Measurements from ENCODE around the gene FGF8. TPM values are rescaled to one million over a fixed set of nuclear protein-coding genes. Genes with fewer than 3 reads are reported as not detected.

FGF8 gene
- total and polyA plus RNA-seq, 2 of the 13 experiments (the other 11 are each of a cell fraction or from before 2014, with no cell fraction given), result not detected

- TF ChIP-seq TAF15 (IDR thresholded peaks at IDR 0.05; ENCODE audit: low read depth, low read length, poor library complexity, severe bottlenecking) (peak; percentile 62), ZHX1 (CRISPR knock-in tag; IDR thresholded peaks at IDR 0.05; ENCODE audit: low read depth) (no peak), ZNF570 (CRISPR knock-in tag; IDR thresholded peaks at IDR 0.05; ENCODE audit: borderline replicate concordance) (no peak), ZSCAN30 (CRISPR knock-in tag; IDR thresholded peaks at IDR 0.05) (no peak), ZC3H4 (CRISPR knock-in tag; IDR thresholded peaks at IDR 0.05; ENCODE audit: borderline replicate concordance) (no peak), TFAP4 (IDR thresholded peaks at IDR 0.05; ENCODE audit: borderline replicate concordance, low read depth) (peak; percentile 43; the same call in 1 of the 2 replicates), RORA (CRISPR knock-in tag; IDR thresholded peaks at IDR 0.05) (no peak), SP4 (CRISPR knock-in tag; IDR thresholded peaks at IDR 0.05) (peak; percentile 9; the same call in 1 of the 2 replicates), ZSCAN29 (CRISPR knock-in tag; conservative IDR thresholded peaks at IDR 0.05) (no peak), CENPX (CRISPR knock-in tag; IDR thresholded peaks at IDR 0.05) (no peak), ZFP36L2 (CRISPR knock-in tag; IDR thresholded peaks at IDR 0.05) (no peak), MXD1 (CRISPR knock-in tag; IDR thresholded peaks at IDR 0.05) (no peak), ZBTB2 (CRISPR knock-in tag; IDR thresholded peaks at IDR 0.05; ENCODE audit: low read depth) (no peak), POLR2A (IDR thresholded peaks at IDR 0.05; ENCODE audit: insufficient read depth in 1 of 2, low read depth in 2 of 2, low read length in 2 of 2) (peak; percentile 85 to 87), POLR2AphosphoS5 (IDR thresholded peaks at IDR 0.05; ENCODE audit: low read depth, low read length) (peak; percentile 93), DMTF1 (CRISPR knock-in tag; IDR thresholded peaks at IDR 0.05) (peak; percentile 95; the same call in 1 of the 2 replicates), DRAP1 (CRISPR knock-in tag; IDR thresholded peaks at IDR 0.05) (peak; percentile 61), ZNF607 (CRISPR knock-in tag; IDR thresholded peaks at IDR 0.05; ENCODE audit: borderline replicate concordance) (peak; percentile 73; the same call in 1 of the 2 replicates), AGO1 (IDR thresholded peaks at IDR 0.05; ENCODE audit: low read depth, low read length, poor library complexity, severe bottlenecking) (no peak), SMYD3 (CRISPR knock-in tag; IDR thresholded peaks at IDR 0.05) (0 out of 2 replicates have a peak, but pooled peaks have one; percentile 63), ZFP37 (CRISPR knock-in tag; IDR thresholded peaks at IDR 0.05; ENCODE audit: borderline replicate concordance) (peak; percentile 74; the same call in 1 of the 2 replicates)
Observed at GRCh38 chr10:101818119-101818871, 42.4 kb upstream of the FGF8 start, which contains the start of gene OGA (continued).
